Endodermal cell (in vitro differentiated cells): Measurements from ENCODE around the gene SULT6B1. TPM values are rescaled to one million over a fixed set of nuclear protein-coding genes. Genes with fewer than 3 reads are reported as not detected.
A peak's percentile ranks its signal among the peaks of the same experiment; 100 is the strongest.

ENCODE experiments used
- DNase-seq: peaks from one replicate; pipeline ENCODE4 v3.0.0-alpha.2; 2017
- H3K27ac ChIP-seq: 2 replicates; pipeline ENCODE4 v1.5.1; 2013; ENCODE audit warnings: mild to moderate bottlenecking, low read depth, low read length, moderate library complexity
- H3K27me3 ChIP-seq: 2 replicates; pipeline ENCODE4 v1.6.1; 2013; ENCODE audit warnings: mild to moderate bottlenecking, low read length, moderate library complexity; ENCODE audit not compliant: insufficient read depth, control insufficient read depth, poor library complexity, severe bottlenecking
- H3K36me3 ChIP-seq: 2 replicates; pipeline ENCODE4 v1.7.0; 2013; ENCODE audit warnings: mild to moderate bottlenecking, low read length, moderate library complexity; ENCODE audit not compliant: control insufficient read depth, insufficient read depth
- H3K4me1 ChIP-seq: one replicate; pipeline ENCODE4 v1.7.0; 2013; ENCODE audit warnings: low read length; ENCODE audit not compliant: control insufficient read depth, insufficient read depth
- H3K4me3 ChIP-seq: 2 replicates; pipeline ENCODE4 v1.5.1; 2013; ENCODE audit warnings: mild to moderate bottlenecking, low read length, moderate library complexity
- H3K9ac ChIP-seq: 2 replicates; pipeline ENCODE4 v1.6.1; 2013; ENCODE audit warnings: mild to moderate bottlenecking, low read length, moderate library complexity; ENCODE audit not compliant: poor library complexity, severe bottlenecking; ENCODE audit errors: extremely low read depth
- H3K9me3 ChIP-seq: 2 replicates; pipeline ENCODE4 v1.6.1; 2013; ENCODE audit warnings: mild to moderate bottlenecking, low read length, moderate library complexity; ENCODE audit not compliant: control insufficient read depth
- H3K27ac Mint-ChIP-seq: 2 replicates; pipeline ENCODE4 v1.8.0; 2020; ENCODE audit warnings: mixed read lengths
- H3K27me3 Mint-ChIP-seq: 2 replicates; pipeline ENCODE4 v1.8.0; 2021; ENCODE audit warnings: mild to moderate bottlenecking, mixed read lengths; ENCODE audit not compliant: insufficient read depth
- H3K36me3 Mint-ChIP-seq: 2 replicates; pipeline ENCODE4 v1.8.0; 2020; ENCODE audit warnings: low read depth, mixed read lengths
- H3K4me1 Mint-ChIP-seq: 2 replicates; pipeline ENCODE4 v1.8.0; 2020; ENCODE audit warnings: mixed read lengths
- H3K4me3 Mint-ChIP-seq: 2 replicates; pipeline ENCODE4 v1.8.0; 2020; ENCODE audit warnings: mild to moderate bottlenecking, moderate library complexity, mixed read lengths
- H3K9me3 Mint-ChIP-seq: 2 replicates; pipeline ENCODE4 v1.8.0; 2020; ENCODE audit warnings: mild to moderate bottlenecking, mixed read lengths
- WGBS, 2 experiments: methylation state at CpG; one replicate each; pipeline versions ENCODE4 v1.1.5 to v1.1.7; 2013; ENCODE audit warnings: missing lambda C conversion rate in 2 of 2, mixed read lengths in 1 of 2; ENCODE audit not compliant: insufficient coverage in 1 of 2, insufficient read length in 1 of 2; 5-methylcytosine and 5-hydroxymethylcytosine counted together
- total RNA-seq, 2 donors: library from RNA; stranded (reverse); fragmentation: NEBNext Ultra II Directional in 1 of 2; extraction: Animal tissue kit (Norgen Biotek cat#: 25700) in 1 of 2; gene quantifications; 2 replicates in 1 of 2; 3 replicates in 1 of 2; pipeline ENCODE4 v1.2.1, GENCODE V29; 2021
- TF ChIP-seq, protein P1 (sequence below): fragments of 200-600 bp; sonication (generic); conservative IDR thresholded peaks from 2 replicates; pipeline ENCODE4 v1.5.0; 2021; ENCODE audit warnings: antibody characterized with exemption, mild to moderate bottlenecking

Gene SULT6B1
- total RNA-seq, 2 donors from 2014 or later: not detected

DNA sequence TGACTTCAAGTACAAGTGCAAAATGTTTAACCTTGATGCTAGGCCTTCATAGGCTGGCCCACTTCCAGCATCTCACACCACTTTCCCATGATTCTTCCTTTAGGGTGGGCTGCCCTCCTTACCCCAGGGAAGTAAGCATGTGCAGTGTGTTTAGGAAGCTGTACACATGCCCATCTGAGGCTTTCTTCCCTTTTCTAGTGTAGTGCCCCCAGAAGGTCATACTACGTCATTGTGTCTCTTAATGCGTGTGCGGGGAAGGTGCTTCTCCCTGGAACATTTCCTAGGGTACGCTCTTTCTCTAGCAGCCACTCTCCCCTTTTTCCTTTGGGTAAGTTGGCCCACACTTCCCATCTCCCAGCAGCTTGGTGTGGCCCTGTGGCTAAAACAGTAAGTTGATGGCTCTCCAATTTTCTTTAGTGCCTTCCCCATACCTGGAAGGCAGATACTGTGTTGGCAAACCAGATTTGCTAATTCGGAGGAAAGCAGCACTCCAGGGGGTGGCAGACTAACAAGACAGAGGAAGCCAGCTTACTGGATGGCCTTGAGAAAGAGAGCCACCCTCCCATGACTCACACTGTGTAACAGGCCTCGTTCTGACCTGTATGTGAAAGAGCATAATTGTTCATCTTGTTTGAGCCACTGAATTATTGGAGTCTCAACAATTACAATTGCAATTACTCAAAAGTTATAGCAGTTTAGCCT, 1.1 kb upstream of the SULT6B1 start:
- TF ChIP-seq, protein P1, sequence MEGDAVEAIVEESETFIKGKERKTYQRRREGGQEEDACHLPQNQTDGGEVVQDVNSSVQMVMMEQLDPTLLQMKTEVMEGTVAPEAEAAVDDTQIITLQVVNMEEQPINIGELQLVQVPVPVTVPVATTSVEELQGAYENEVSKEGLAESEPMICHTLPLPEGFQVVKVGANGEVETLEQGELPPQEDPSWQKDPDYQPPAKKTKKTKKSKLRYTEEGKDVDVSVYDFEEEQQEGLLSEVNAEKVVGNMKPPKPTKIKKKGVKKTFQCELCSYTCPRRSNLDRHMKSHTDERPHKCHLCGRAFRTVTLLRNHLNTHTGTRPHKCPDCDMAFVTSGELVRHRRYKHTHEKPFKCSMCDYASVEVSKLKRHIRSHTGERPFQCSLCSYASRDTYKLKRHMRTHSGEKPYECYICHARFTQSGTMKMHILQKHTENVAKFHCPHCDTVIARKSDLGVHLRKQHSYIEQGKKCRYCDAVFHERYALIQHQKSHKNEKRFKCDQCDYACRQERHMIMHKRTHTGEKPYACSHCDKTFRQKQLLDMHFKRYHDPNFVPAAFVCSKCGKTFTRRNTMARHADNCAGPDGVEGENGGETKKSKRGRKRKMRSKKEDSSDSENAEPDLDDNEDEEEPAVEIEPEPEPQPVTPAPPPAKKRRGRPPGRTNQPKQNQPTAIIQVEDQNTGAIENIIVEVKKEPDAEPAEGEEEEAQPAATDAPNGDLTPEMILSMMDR: peak; percentile 52
- no peaks in the 10 kb centered on the region for H3K36me3 ChIP-seq
- H3K27me3 ChIP-seq: no peaks in the 10 kb centered on the region
- peaks cover 11% of the 10 kb centered on the region for H3K4me1 ChIP-seq
- Mint-ChIP-seq H3K36me3 (no peaks in the 10 kb centered on the region), H3K27me3 (no peaks in the 10 kb centered on the region), H3K9me3 (no peaks in the 10 kb centered on the region), H3K27ac (peak overlapping the region; percentile 87), H3K4me1 (peaks cover 31% of the 10 kb centered on the region), H3K4me3 (no peak overlapping the region)
- H3K9me3 ChIP-seq: no peaks in the 10 kb centered on the region
- 70 to 71% methylated on average over 4 to 6 of the region's 6 CpGs for WGBS, 2 experiments
- no peak overlapping the region for H3K27ac ChIP-seq
- peak; percentile 93 for DNase-seq
- no peak overlapping the region for H3K4me3 ChIP-seq
- H3K9ac ChIP-seq: no peak overlapping the region

DNA sequence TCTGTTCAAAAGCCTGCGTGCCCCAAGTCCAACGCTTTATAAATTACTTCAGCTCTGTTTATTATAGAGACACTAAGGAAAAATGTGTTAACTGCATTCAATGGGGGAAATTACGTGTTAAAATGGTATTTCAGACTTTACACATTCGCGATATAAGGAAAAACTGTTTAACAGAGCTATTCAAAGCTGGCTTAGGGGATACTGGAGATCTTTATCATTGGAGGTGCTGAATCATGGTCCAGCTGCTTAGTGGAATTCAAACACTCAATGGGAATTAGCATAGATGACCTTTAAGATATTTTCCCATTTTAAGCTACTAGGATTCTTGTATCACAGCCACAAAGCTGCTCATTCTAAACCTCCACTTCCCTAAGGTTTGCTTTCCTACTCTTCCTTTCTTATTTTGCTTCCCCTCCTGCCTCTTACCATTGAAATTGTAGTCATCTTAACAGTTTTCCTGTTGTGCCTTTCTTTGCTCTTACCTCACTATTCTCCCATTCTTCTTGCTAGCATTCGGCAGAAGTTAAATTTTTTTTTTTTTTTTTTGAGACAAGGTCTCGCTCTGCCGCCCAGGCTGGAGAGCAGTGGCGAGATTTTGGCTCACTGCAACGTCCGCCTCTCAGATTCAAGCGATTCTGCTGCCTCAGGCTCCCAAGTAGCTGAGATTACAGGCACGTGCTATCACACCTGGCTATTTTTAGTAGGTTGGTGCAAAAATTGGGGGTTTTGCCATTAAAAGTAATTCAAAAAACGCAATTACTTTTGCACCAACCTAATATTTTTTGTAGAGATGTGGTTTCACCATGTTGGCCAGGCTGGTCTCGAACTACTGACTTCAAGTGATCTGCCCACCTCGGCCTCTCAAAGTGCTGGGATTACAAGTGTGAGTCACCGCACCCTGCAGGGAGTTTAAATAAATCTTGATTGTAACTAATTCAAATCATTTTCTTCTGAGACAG, 6.5 kb downstream of the SULT6B1 start:
- Histone ChIP-seq H3K27me3 (no peaks in the 10 kb centered on the region), H3K9ac (no peak overlapping the region), H3K36me3 (no peaks in the 10 kb centered on the region), H3K9me3 (no peaks in the 10 kb centered on the region), H3K4me1 (no peaks in the 10 kb centered on the region), H3K27ac (no peak overlapping the region), H3K4me3 (no peak overlapping the region)
- no peak for DNase-seq
- Mint-ChIP-seq H3K9me3 (no peaks in the 10 kb centered on the region), H3K36me3 (no peaks in the 10 kb centered on the region), H3K27me3 (no peaks in the 10 kb centered on the region), H3K4me3 (no peak overlapping the region), H3K4me1 (peaks cover 15% of the 10 kb centered on the region), H3K27ac (peak overlapping the region; percentile 24)
- TF ChIP-seq, protein P1: no peak
- 64 to 68% methylated on average over 13 to 17 of the region's 17 CpGs for WGBS, 2 experiments

DNA sequence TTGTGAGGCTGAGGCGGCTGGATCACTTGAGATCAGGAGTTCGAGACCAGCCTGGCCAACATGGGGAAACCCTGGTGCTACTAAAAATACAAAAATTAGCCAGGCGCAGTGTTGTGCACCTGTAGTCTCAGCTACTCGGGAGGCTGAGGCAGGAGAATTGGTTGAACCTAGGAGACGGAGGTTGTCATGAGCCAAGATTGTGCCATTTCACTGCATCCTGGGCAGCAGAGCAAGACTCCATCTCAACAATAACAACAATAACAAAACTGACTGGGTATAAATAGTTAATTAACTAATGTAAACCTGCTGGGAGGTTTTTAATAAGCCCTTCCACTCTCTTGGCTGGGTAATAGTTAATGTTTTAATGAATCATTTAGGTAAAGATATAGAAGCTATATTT, 7.8 kb downstream of the SULT6B1 start:
- Histone ChIP-seq H3K4me3 (no peak overlapping the region), H3K36me3 (no peaks in the 10 kb centered on the region), H3K9ac (no peak overlapping the region), H3K9me3 (no peaks in the 10 kb centered on the region), H3K27me3 (no peaks in the 10 kb centered on the region), H3K4me1 (no peaks in the 10 kb centered on the region), H3K27ac (no peak overlapping the region)
- Mint-ChIP-seq H3K9me3 (no peaks in the 10 kb centered on the region), H3K4me3 (no peak overlapping the region), H3K36me3 (no peaks in the 10 kb centered on the region), H3K27ac (no peak overlapping the region), H3K27me3 (no peaks in the 10 kb centered on the region), H3K4me1 (peaks cover 15% of the 10 kb centered on the region)
- no peak for DNase-seq
- WGBS, 2 experiments: 85 to 91% methylated on average over 4 to 5 of the region's 5 CpGs
- TF ChIP-seq, protein P1: no peak
